Stimulated activated CD8-positive, alpha-beta memory T cell treated with anti-CD3 and anti-CD28 coated beads, Interleukin-12 subunit alpha, Interleukin-12 subunit beta, amount 100 ng/mL, for 1 hour (primary cell): ENCODE measurements around the gene RAN.
"Not testable (repeated sequence)": the region's sequence is repeated elsewhere in the genome, so short reads cannot be mapped to it uniquely, and the experiment has no call there.

Experiments used
- DNase-seq: peaks from one replicate; pipeline ENCODE4 v3.0.0-alpha.2; 2020; ENCODE audit warnings: low read depth

The RAN gene

GRCh38 chr12:130871286-130872178 is at the start of gene RAN:
RAN (plus strand) TSS chr12:130872066; CDS start chr12:130872594, 528 bp downstream.
- peak; percentile 81 for DNase-seq

GRCh38 chr12:130825771-130826150 is 46.1 kb upstream of the RAN start:
- DNase-seq = no peak

GRCh38 chr12:130826151-130826801 is 45.6 kb upstream of the RAN start:
- DNase-seq = peak; percentile 44

GRCh38 chr12:130827432-130827831 is 44.4 kb upstream of the RAN start:
- no peak for DNase-seq

- no peak for DNase-seq
These were observed 43.0 kb upstream of the RAN start for GRCh38 chr12:130828895-130829294.

- no peak for DNase-seq
These were observed 42.2 kb upstream of the RAN start for GRCh38 chr12:130829391-130830245.

GRCh38 chr12:130830246-130830551 is 41.7 kb upstream of the RAN start:
- DNase-seq = no peak

- DNase-seq = no peak
These were observed 40.6 kb upstream of the RAN start for GRCh38 chr12:130831246-130831645.

GRCh38 chr12:130831876-130832405 is 39.9 kb upstream of the RAN start:
- no peak for DNase-seq

- no peak for DNase-seq
These were observed 39.2 kb upstream of the RAN start for GRCh38 chr12:130832561-130833209.

- no peak for DNase-seq
These were observed 36.9 kb upstream of the RAN start for GRCh38 chr12:130835011-130835410.

- DNase-seq = no peak
These were observed 36.4 kb upstream of the RAN start for GRCh38 chr12:130835436-130835835.

GRCh38 chr12:130838284-130838950 is 33.4 kb upstream of the RAN start:
- DNase-seq = no peak

- peak; percentile 75 for DNase-seq
These were observed 32.7 kb upstream of the RAN start, which contains the start of gene STX2 for GRCh38 chr12:130838951-130839769. STX2 (minus strand) TSS chr12:130839250; CDS start chr12:130839099, 151 bp downstream.

- no peak for DNase-seq
These were observed 32.0 kb upstream of the RAN start for GRCh38 chr12:130839770-130840404.

- no peak for DNase-seq
These were observed 25.5 kb upstream of the RAN start for GRCh38 chr12:130846369-130846768.

- no peak for DNase-seq
These were observed 24.8 kb upstream of the RAN start for GRCh38 chr12:130847112-130847511.

- DNase-seq = not testable (repeated sequence)
These were observed 23.8 kb upstream of the RAN start for GRCh38 chr12:130848105-130848504.

- DNase-seq = not testable (repeated sequence)
These were observed 23.0 kb upstream of the RAN start for GRCh38 chr12:130848785-130849305.
